Left renal pelvis (tissue), 4 donors: ENCODE results near the gene ASTN2. TPM values are rescaled to one million over a fixed set of nuclear protein-coding genes. Genes with fewer than 3 reads are reported as not detected.

ENCODE experiments used
- DNase-seq, 4 donors: peaks; one replicate each; pipeline ENCODE4 v3.0.0-alpha.2; 2013; ENCODE audit warnings: low read depth in 4 of 4, low spot score in 3 of 4
- polyA plus RNA-seq, 4 donors: library from polyadenylated mRNA; unstranded; fragments of 120-200 nt; gene quantifications; one replicate each; pipeline ENCODE4 v1.2.1, GENCODE V29; 2013; ENCODE audit not compliant: insufficient read length in 4 of 4

The ASTN2 gene
- polyA plus RNA-seq, 4 donors: 14.0 to 22.6 (median 16.4) TPM

GRCh38 chr9:116389541-116390302 lies 1025.1 kb downstream of the ASTN2 start:
- no peak for DNase-seq

- DNase-seq: peak in 2 of 4 donors; percentile 21 to 30
These were observed 1026.7 kb downstream of the ASTN2 start for GRCh38 chr9:116387934-116388698.

DNA sequence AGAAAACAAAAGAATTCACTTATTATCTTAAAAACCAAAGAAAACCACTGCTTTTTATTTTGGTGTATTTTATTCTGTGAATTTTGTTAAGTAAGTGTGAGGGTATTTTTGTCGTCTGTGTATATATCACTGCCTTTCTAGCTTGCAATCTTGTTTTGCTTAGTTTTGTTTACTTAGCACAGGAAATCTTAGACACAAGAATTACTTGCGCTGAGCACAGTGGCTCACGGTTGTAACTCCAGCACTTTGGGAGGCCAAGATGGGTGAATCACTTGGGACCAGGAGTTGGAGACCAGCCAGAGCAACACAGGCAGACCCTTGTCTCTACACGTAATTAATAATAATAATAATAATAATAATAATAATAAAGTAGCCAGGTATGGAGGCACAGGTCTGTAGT lies 1030.9 kb downstream of the ASTN2 start:
- no peak for DNase-seq

- DNase-seq: no peak
These were observed 1031.7 kb downstream of the ASTN2 start for GRCh38 chr9:116383133-116383532.

DNA sequence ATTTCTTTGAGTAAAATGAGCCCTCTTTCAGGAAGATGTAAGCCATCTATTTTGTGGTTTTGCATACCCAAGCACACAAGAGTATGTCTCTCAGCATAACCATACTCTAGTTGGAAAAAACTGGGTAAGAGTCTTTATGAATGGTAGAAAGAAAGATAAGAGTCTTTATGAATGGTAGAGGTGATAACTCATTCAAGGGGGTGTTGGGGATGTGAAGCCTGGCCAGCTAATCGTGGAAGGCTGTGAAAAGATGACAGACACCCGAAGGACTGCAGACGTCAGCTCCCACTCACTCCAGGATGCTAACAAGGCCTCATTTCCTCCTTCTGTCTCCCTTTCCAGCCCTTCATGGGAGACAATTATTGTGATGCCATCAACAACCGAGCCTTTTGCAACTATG lies 1032.8 kb downstream of the ASTN2 start:
- DNase-seq: no peak

GRCh38 chr9:116381350-116381749 lies 1033.5 kb downstream of the ASTN2 start:
- no peak for DNase-seq

DNA sequence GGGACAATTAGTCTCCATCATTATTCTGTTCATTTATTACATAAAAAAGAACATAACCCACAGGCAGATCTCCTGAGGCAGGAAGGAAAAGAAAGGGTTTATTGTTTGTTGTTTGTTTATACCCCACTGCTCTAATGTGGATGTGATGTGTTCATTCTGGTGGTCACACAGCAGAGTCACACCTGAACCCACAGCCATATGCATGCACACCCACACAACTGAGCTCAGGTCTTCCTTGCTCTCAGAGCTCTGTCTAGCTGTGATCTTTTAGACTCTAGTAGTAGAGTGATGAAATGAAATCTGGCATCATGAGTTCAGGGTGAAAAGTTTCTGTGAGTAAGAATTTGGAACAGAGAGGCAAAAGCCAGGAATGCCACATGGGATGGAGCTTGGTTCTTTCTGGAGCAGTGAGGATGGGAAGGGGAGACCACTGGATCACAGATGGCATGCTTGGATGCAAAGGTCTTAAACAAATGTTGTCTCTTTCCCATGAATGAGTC lies 1034.3 kb downstream of the ASTN2 start:
- DNase-seq: no peak

DNA sequence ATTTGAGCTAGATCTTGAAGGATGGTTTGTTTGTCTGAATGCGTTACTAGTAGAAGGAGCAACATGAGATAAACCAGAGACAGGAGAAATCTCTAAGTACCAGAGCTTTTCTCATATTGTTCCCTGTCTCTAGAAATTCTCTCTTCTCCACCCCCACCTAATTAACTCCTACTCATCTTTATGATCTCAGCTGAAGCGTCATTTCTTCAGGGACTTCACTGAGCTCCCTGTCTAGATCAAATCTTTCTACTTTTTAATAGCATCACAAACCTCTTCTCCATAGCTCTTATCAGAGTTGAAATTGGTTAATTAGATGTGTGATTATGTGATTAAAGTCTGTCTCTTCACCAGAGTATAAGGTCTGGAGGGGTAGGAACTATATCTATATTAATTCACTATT lies 1035.0 kb downstream of the ASTN2 start:
- no peak for DNase-seq

DNA sequence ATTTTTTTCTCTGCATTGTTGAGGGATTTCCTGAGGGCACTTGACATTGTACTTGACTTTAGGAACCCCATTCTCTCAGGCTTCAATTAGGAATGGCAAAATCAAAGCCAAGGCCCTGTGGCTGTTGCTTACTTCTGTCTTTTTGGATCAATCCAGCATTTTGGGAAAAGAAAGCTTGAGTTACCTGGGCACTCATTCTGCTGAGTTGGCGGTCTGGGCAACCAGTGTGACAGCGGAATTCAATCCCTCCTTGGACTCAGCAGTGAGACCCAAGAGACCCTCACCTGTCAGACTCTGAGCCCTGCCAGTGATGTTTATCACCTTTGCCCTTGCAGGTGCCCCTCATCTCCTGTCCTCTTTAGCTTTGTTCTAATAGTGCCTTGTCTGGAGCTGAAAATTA lies 1036.0 kb downstream of the ASTN2 start:
- DNase-seq: no peak

GRCh38 chr9:116377179-116377798 lies 1037.6 kb downstream of the ASTN2 start:
- DNase-seq: no peak
